Brain microvascular endothelial cell (primary cell): Measurements from ENCODE around the gene LRRTM1.

ENCODE experiments used
- DNase-seq: peaks from one replicate; pipeline ENCODE4 v3.0.0-alpha.2; 2020
- H3K27ac ChIP-seq: fragments of 250-450 bp; sonication (Bioruptor Pico); 2 replicates; pipeline ENCODE4 v1.5.1; 2020; ENCODE audit warnings: mild to moderate bottlenecking, moderate library complexity
- H3K27me3 ChIP-seq: fragments of 250-450 bp; sonication (Bioruptor Pico); replicated peaks from 2 replicates; pipeline ENCODE4 v1.5.1; 2020; ENCODE audit warnings: mild to moderate bottlenecking
- H3K36me3 ChIP-seq: fragments of 250-450 bp; sonication (Bioruptor Pico); replicated peaks from 2 replicates; pipeline ENCODE4 v1.5.1; 2020; ENCODE audit warnings: mild to moderate bottlenecking
- H3K4me3 ChIP-seq: 2 replicates; pipeline ENCODE4 v1.5.1; 2011; ENCODE audit warnings: low read depth, mild to moderate bottlenecking, control low read depth, low read length, moderate library complexity
- in situ Hi-C: cut with HindIII; loops from 2 replicates; pipeline ENCODE4 v1.10.0; 2017; ENCODE audit warnings: low sequenced_read_pairs, low pct_ligation_motif_present
- TF ChIP-seq, protein P1 (sequence below): IDR thresholded peaks from 2 replicates; pipeline ENCODE4 v1.5.1; 2011; ENCODE audit warnings: low read depth, mild to moderate bottlenecking, moderate library complexity, low read length, control low read depth, inconsistent platforms; ENCODE audit errors: missing control alignments

LRRTM1 gene

DNA sequence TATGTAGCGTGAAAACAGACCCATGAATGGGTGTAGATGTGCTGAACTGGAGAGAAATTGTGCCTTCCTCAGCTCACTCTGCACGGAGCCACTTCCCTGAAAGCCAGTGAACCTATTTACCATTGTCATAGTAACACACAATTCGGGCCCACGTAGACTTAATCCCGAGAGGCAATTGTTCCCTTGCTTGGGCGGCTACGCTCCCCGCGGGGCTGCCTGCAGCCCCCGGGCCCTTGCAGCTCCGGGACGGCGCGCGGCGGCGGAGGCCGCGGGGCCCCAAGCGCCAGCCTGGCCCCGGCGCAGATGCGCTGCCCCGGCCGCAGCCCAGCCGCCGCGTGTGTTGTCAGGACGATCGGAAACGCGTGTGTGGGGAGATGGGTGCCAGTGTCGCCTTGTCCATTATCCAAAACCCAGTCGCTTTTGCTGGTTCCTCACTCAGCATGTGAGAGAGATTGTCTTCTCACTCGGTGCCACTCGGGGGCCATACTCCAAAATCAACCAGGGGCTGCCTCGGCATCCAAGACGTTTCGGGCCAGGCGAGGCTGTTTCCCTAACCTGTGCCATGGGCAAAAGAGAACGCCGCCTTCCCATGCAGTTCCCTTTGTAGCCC, 17.9 kb upstream of the LRRTM1 start:
- DNase-seq, result no peak
- no peaks in the 10 kb centered on the region for H3K27me3 ChIP-seq
- no peak overlapping the region for H3K4me3 ChIP-seq
- H3K36me3 ChIP-seq, result no peaks in the 10 kb centered on the region
- in situ Hi-C loops, result no loop called here
- TF ChIP-seq, protein P1, sequence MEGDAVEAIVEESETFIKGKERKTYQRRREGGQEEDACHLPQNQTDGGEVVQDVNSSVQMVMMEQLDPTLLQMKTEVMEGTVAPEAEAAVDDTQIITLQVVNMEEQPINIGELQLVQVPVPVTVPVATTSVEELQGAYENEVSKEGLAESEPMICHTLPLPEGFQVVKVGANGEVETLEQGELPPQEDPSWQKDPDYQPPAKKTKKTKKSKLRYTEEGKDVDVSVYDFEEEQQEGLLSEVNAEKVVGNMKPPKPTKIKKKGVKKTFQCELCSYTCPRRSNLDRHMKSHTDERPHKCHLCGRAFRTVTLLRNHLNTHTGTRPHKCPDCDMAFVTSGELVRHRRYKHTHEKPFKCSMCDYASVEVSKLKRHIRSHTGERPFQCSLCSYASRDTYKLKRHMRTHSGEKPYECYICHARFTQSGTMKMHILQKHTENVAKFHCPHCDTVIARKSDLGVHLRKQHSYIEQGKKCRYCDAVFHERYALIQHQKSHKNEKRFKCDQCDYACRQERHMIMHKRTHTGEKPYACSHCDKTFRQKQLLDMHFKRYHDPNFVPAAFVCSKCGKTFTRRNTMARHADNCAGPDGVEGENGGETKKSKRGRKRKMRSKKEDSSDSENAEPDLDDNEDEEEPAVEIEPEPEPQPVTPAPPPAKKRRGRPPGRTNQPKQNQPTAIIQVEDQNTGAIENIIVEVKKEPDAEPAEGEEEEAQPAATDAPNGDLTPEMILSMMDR, result no peak
- H3K27ac ChIP-seq, result no peak overlapping the region

DNA sequence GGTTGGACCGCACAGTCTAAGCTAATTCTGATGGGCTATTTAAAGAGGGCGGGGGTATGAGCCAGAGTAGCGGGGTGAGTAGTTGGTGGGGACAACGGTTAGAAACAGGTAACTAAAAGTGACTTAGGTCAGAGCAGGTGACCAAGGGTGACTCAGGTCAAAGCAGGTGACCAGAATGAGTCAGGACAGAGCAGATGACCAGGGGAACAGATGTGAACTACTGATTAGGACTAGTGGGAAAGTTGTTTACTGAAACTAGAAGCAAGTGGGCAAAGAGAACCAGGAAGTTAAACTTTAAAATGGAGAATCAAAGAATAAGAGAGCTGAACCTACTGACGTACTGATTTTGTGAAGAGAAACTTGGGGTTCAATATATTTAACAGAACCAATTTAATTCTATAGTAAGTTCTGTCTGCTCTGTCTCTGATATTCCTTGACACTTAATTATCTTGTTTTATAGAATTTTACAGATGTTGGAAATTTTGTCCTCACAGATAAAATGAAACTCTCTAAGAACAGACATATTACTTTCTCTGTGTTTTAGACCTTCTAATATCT, 7.8 kb upstream of the LRRTM1 start:
- TF ChIP-seq, protein P1, result no peak
- Histone ChIP-seq H3K27me3 (no peaks in the 10 kb centered on the region), H3K4me3 (no peak overlapping the region), H3K36me3 (no peaks in the 10 kb centered on the region), H3K27ac (no peak overlapping the region)
- in situ Hi-C loops, result no loop called here
- DNase-seq, result no peak

DNA sequence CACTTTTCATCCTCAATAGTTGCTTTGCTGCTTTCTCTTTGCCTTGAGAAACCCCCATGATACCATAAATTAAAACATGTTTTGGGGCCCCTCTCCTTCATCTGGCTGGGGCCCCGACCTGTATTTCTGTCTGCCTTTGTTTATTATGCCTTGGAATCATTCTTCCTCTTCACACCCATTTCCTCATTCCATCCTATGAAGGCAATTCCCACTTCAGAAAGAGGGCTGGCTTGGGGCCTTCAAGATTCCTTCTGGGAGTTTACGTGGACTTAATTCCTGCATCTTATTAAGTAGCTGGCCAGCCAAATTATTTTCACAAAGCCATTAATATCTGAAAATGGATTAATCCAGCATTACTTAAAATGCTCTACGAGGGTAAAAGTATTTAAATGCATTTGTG, 6.8 kb upstream of the LRRTM1 start:
- no peak for DNase-seq
- Histone ChIP-seq H3K27me3 (no peaks in the 10 kb centered on the region), H3K27ac (no peak overlapping the region), H3K4me3 (no peak overlapping the region), H3K36me3 (no peaks in the 10 kb centered on the region)
- TF ChIP-seq, protein P1, result no peak
- in situ Hi-C loops, result no loop called here

DNA sequence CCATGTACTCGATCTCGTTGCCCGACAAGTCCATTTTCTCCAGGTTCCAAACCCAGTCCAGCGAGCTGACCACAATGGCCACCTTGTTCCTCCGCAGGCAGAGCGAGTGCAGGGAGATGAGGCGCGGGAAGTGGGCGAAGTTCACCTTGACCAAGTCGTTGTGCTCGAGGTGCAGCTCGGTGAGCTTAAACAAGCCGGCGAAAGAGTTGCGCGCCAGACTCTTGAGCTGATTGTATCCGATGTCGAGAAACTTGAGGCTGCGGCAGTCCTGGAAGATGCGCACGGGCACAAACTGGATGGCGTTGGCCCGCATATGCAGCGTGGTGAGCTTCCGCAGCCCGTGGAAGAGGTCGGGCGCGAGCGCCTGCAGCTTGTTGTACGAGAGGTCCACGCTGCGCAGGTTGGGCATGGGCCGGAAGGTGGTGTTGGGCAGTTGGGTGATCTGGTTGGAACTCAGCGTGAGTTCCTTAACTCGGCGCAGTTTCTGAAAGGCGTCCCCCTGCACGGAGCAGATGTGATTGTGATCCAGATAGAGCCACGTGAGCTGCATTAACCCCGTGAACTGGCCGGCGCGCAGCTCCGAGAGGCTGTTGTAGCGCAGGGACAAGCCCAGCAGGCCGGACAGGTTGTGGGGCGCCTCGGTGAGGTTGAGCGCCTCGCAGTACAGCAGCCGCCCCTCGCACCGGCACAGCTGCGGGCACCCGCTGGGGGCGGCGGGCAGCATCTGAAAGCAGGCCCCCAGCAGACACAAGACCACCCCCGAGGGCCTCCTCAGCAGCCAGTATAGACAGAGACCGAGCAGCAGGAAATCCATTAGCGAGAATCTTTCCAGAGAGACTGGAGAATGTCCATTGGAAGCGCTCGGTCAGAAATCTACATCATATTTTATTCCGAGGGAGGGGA, 1.3 kb downstream of the LRRTM1 start:
- Histone ChIP-seq H3K27ac (no peak overlapping the region), H3K4me3 (no peak overlapping the region), H3K27me3 (peaks cover 15% of the 10 kb centered on the region), H3K36me3 (no peaks in the 10 kb centered on the region)
- no peak for DNase-seq
- in situ Hi-C loops, result no loop called here
- TF ChIP-seq, protein P1, result no peak

DNA sequence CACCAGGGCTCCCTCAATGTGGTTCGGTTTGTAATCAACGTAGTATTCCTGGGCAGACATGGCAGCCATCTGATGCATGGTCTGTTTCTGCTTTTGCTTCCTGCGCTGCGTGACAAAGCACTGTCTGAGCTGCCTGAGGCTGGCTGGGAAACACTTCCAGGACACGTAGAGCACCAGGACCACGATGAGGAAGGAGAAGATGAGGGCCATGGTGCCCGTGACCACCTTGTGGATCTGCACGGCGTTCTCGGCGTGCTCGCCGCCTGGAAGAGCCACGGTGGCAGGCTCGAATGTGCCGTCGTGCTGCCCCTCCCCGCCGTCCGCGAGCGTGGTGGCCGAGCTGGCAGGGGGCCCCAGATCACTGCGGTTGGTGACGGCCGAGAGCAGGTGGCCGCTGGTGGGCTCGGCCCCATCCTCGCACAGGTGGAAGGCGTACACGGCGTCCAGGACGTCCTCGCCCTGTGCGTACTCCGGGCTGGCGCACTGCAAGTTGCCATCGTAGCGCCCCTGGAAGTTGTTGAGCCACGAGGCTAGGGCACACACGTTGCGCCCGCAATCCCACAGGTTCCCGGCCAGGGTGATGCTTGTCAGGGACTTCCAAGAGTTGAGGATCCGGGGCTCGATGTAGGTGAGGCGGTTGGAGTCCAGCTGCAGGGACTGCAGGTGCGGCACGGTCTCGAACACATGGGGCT, 2.1 kb downstream of the LRRTM1 start:
- no peak for DNase-seq
- no peak overlapping the region for H3K4me3 ChIP-seq
- in situ Hi-C loops, result no loop called here
- TF ChIP-seq, protein P1, result no peak
- peaks cover 15% of the 10 kb centered on the region for H3K27me3 ChIP-seq
- no peak overlapping the region for H3K27ac ChIP-seq
- no peaks in the 10 kb centered on the region for H3K36me3 ChIP-seq
